Mesenchymal stem cell (in vitro differentiated cells and primary cell): ENCODE results near the gene LRRC34.

ENCODE experiments used
- DNase-seq: peaks from one replicate; pipeline ENCODE4 v3.0.0-alpha.2; 2013
- H2AFZ ChIP-seq: one replicate; pipeline ENCODE4 v1.6.1; 2013; ENCODE audit warnings: low read depth, mild to moderate bottlenecking, control low read depth, inconsistent platforms, low read length, moderate library complexity
- H2AK5ac ChIP-seq: 2 replicates; pipeline ENCODE4 v1.6.1; 2013; ENCODE audit warnings: low read length, moderate library complexity, mild to moderate bottlenecking, inconsistent platforms; ENCODE audit not compliant: severe bottlenecking
- H2BK120ac ChIP-seq: one replicate; pipeline ENCODE4 v1.6.1; 2013; ENCODE audit warnings: low read depth, mild to moderate bottlenecking, inconsistent platforms, low read length, moderate library complexity
- H2BK12ac ChIP-seq, 2 experiments: one replicate each; pipeline ENCODE4 v1.6.1; 2013; ENCODE audit warnings: inconsistent platforms in 2 of 2, low read length in 2 of 2, mild to moderate bottlenecking in 2 of 2, moderate library complexity in 2 of 2, control low read depth in 1 of 2
- H2BK15ac ChIP-seq: one replicate; pipeline ENCODE4 v1.6.1; 2013; ENCODE audit warnings: mild to moderate bottlenecking, low read depth, inconsistent platforms; ENCODE audit not compliant: poor library complexity, severe bottlenecking
- H2BK5ac ChIP-seq: 2 replicates; pipeline ENCODE4 v1.6.1; 2013; ENCODE audit warnings: low read depth, mild to moderate bottlenecking, low read length, control low read depth, inconsistent platforms; ENCODE audit not compliant: poor library complexity, severe bottlenecking
- H3K14ac ChIP-seq, 2 experiments: one replicate each; pipeline ENCODE4 v1.6.1; 2013; ENCODE audit warnings: inconsistent platforms in 2 of 2, low read length in 2 of 2, control low read depth in 1 of 2, mild to moderate bottlenecking in 1 of 2, moderate library complexity in 1 of 2
- H3K18ac ChIP-seq, 2 experiments: one replicate each; pipeline ENCODE4 v1.6.1; 2013; ENCODE audit warnings: inconsistent platforms in 2 of 2, low read length in 2 of 2, control low read depth in 1 of 2, low read depth in 1 of 2, mild to moderate bottlenecking in 1 of 2
- H3K23ac ChIP-seq, 2 experiments: one replicate each; pipeline ENCODE4 v1.6.1; 2013; ENCODE audit warnings: inconsistent platforms in 2 of 2, low read length in 2 of 2, mild to moderate bottlenecking in 2 of 2, moderate library complexity in 2 of 2, control low read depth in 1 of 2
- H3K27ac ChIP-seq: 2 replicates; pipeline ENCODE4 v1.5.1; 2013; ENCODE audit warnings: mild to moderate bottlenecking, moderate library complexity, low read length, control low read depth, inconsistent platforms; ENCODE audit not compliant: poor library complexity, severe bottlenecking
- H3K27me3 ChIP-seq, 2 experiments: 2 replicates each; pipeline versions ENCODE4 v1.6.1 to v1.7.0; 2013; ENCODE audit warnings: low read length in 2 of 2, mild to moderate bottlenecking in 2 of 2, moderate library complexity in 2 of 2, control low read depth in 1 of 2, inconsistent platforms in 1 of 2; ENCODE audit not compliant: control insufficient read depth in 1 of 2, insufficient read depth in 1 of 2
- H3K36me3 ChIP-seq, 2 experiments: 2 replicates each; pipeline versions ENCODE4 v1.6.1 to v1.7.0; 2013; ENCODE audit warnings: low read length in 2 of 2, control low read depth in 1 of 2, inconsistent platforms in 1 of 2, low read depth in 1 of 2, mild to moderate bottlenecking in 1 of 2; ENCODE audit not compliant: insufficient read depth in 2 of 2, control insufficient read depth in 1 of 2
- H3K4ac ChIP-seq, 2 experiments: one replicate each; pipeline ENCODE4 v1.6.1; 2013; ENCODE audit warnings: inconsistent platforms in 2 of 2, low read length in 2 of 2, mild to moderate bottlenecking in 2 of 2, moderate library complexity in 2 of 2, control low read depth in 1 of 2, low read depth in 1 of 2
- H3K4me1 ChIP-seq: 2 replicates; pipeline ENCODE4 v1.6.1; 2013; ENCODE audit warnings: low read depth, low read length, control low read depth; ENCODE audit not compliant: control insufficient read depth, insufficient read depth
- H3K4me2 ChIP-seq: 2 replicates; pipeline ENCODE4 v1.6.1; 2013; ENCODE audit warnings: low read length, mild to moderate bottlenecking, inconsistent platforms; ENCODE audit not compliant: poor library complexity, severe bottlenecking
- H3K4me3 ChIP-seq, 2 experiments: 2 replicates each; pipeline versions ENCODE4 v1.5.1 to v1.7.0; 2013; ENCODE audit warnings: low read length in 2 of 2, mild to moderate bottlenecking in 2 of 2, control low read depth in 1 of 2, low read depth in 1 of 2; ENCODE audit not compliant: insufficient read depth in 1 of 2
- H3K79me1 ChIP-seq: replicated peaks from 2 replicates; pipeline ENCODE4 v1.6.1; 2013; ENCODE audit warnings: mild to moderate bottlenecking, control low read depth, low read length, inconsistent platforms; ENCODE audit not compliant: poor library complexity, severe bottlenecking
- H3K9ac ChIP-seq: 2 replicates; pipeline ENCODE4 v1.7.0; 2013; ENCODE audit warnings: mild to moderate bottlenecking, low read length, moderate library complexity
- H3K9me3 ChIP-seq: 2 replicates; pipeline ENCODE4 v1.7.0; 2013; ENCODE audit warnings: mild to moderate bottlenecking, low read length; ENCODE audit not compliant: control insufficient read depth
- H4K8ac ChIP-seq: one replicate; pipeline ENCODE4 v1.6.1; 2013; ENCODE audit warnings: inconsistent platforms, mild to moderate bottlenecking, low read length, moderate library complexity
- H4K91ac ChIP-seq: one replicate; pipeline ENCODE4 v1.6.1; 2013; ENCODE audit warnings: mild to moderate bottlenecking, low read length, inconsistent platforms
- WGBS: methylation state at CpG from one replicate; pipeline ENCODE4 v1.1.7; 2013; ENCODE audit warnings: mixed read lengths; 5-methylcytosine and 5-hydroxymethylcytosine counted together

LRRC34 gene

DNA sequence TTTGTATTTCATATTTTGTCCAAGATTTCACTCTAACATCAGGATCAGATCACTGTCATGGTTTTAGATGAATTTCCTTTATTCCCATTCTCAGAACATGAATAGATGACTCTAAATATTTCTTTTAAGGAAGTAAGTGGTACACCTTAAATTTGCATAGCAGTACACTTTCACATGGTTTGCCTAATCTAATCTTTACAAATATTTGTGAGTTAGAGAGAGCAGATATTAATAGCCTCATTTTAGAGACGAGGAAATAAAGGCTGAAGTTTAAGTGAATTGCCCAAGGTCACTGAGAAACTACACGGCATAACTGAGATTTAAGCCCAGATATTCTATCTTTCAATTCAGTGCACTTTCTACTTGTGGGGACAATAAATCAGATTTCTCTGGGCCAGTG, 62.0 kb downstream of the LRRC34 start:
- 83% methylated on average over 2 of the region's 2 CpGs for WGBS
- Histone ChIP-seq H3K27ac (no peak overlapping the region), H3K79me1 (no peaks in the 10 kb centered on the region), H3K4me1 (no peaks in the 10 kb centered on the region), H2AFZ (no peak overlapping the region), H3K23ac (no peak overlapping the region), H2BK12ac (no peak overlapping the region), H3K27me3 (peaks cover 15 to 49% of the 10 kb centered on the region in 2 experiments), H4K8ac (no peak overlapping the region), H3K36me3 (no peaks in the 10 kb centered on the region), H3K9me3 (no peaks in the 10 kb centered on the region), H3K18ac (no peak overlapping the region), H3K4me3 (no peak overlapping the region), H2AK5ac (no peak overlapping the region), H3K9ac (no peak overlapping the region), H2BK15ac (no peak overlapping the region), H2BK120ac (no peak overlapping the region), H3K4ac (no peak overlapping the region), H3K14ac (no peak overlapping the region), H2BK5ac (no peak overlapping the region), H4K91ac (no peak overlapping the region), H3K4me2 (no peak overlapping the region)
- no peak for DNase-seq

DNA sequence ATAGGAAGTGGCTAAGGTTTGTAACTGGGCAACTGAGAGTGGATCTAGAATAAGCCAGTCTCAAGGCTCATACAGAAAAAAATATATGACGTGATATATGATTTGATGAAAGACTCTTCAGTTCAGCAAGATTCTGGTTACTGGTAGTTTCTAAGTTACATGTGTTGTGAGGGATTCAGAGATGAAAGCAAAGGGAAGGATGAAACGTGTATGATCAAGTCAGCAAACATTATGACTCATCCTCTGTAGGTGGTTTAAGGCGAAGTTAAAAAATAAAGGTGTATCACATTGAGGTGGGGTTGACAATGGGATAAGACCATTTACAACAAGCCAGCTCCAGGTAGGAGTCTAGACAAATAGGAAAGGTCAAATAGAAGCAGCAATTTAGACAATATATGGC, 64.0 kb downstream of the LRRC34 start:
- no peak for DNase-seq
- H3K14ac ChIP-seq = no peak overlapping the region
- H3K4me1 ChIP-seq = no peaks in the 10 kb centered on the region
- H2BK12ac ChIP-seq = no peak overlapping the region
- WGBS = 92% methylated on average over 3 of the region's 3 CpGs
- no peak overlapping the region for H3K4me2 ChIP-seq
- peaks cover 11 to 41% of the 10 kb centered on the region in 2 experiments for H3K27me3 ChIP-seq
- H3K18ac ChIP-seq = no peak overlapping the region
- H3K9me3 ChIP-seq = no peaks in the 10 kb centered on the region
- no peak overlapping the region for H2BK5ac ChIP-seq
- no peak overlapping the region for H2BK120ac ChIP-seq
- H3K36me3 ChIP-seq = no peaks in the 10 kb centered on the region
- no peak overlapping the region for H4K91ac ChIP-seq
- no peak overlapping the region for H3K4me3 ChIP-seq
- no peak overlapping the region for H2BK15ac ChIP-seq
- no peaks in the 10 kb centered on the region for H3K79me1 ChIP-seq
- H3K4ac ChIP-seq = no peak overlapping the region
- no peak overlapping the region for H4K8ac ChIP-seq
- no peak overlapping the region for H2AFZ ChIP-seq
- no peak overlapping the region for H3K9ac ChIP-seq
- no peak overlapping the region for H2AK5ac ChIP-seq
- H3K23ac ChIP-seq = no peak overlapping the region
- H3K27ac ChIP-seq = no peak overlapping the region

DNA sequence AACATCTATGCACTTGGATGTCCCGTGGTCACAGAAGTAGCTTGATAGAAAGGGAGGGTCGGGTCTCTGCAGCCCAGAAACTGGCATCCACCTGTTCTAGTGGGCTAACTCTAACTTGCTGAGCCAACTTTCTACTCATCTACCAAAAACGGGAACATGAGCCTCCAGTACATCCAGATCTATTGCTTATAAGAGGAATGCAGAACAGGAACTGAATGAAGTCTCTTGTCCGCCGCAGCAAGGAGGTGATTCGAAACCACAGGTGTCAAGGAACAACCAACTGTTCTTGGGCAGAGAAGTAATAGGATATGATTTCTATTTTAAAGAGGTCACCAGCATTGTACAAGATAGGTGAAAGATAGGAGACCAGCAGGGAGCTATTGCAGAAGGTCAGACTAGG, 65.8 kb downstream of the LRRC34 start:
- Histone ChIP-seq H2BK12ac (no peak overlapping the region), H3K4me2 (no peak overlapping the region), H3K79me1 (no peaks in the 10 kb centered on the region), H3K4me3 (no peak overlapping the region), H2BK120ac (no peak overlapping the region), H3K18ac (no peak overlapping the region), H3K14ac (no peak overlapping the region), H3K4me1 (no peaks in the 10 kb centered on the region), H3K9ac (no peak overlapping the region), H2BK5ac (no peak overlapping the region), H3K27me3 (peaks cover 11 to 41% of the 10 kb centered on the region in 2 experiments), H3K4ac (no peak overlapping the region), H4K91ac (no peak overlapping the region), H3K9me3 (no peaks in the 10 kb centered on the region), H2BK15ac (no peak overlapping the region), H3K36me3 (no peaks in the 10 kb centered on the region), H3K23ac (no peak overlapping the region), H4K8ac (no peak overlapping the region), H2AFZ (no peak overlapping the region), H2AK5ac (no peak overlapping the region), H3K27ac (no peak overlapping the region)
- DNase-seq = no peak
- 59% methylated on average over 6 of the region's 6 CpGs for WGBS

DNA sequence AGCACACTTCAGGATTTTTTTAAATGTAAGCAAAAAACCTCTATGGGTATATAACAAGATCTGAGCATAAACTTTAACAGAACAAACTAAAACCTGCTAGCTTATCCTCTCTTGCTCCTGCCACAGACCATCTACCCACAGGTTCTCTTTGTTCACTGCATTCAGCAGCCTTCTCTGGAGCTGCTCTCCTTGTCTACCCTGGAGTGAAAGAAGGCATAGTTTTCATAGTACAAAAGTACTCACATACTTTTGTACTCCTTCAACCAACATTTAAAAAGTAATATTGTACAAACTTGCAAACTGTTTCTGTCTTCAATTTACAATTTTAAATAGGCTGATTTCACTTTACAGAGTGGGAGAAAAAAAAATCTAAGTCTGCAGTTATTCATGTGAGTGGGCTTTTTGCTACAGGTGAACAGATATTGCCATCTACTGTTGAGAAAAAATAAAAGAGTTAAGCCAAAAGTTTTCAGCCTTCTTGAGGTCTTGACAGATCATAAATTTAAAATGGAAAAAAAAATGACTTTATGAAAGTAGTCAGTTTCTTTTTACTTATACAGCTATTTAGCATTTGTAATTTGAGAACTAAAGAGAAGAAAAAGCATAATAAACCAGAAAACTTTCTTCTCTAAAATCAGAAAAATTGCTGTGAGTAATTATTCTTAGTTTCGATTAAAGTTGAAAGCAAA, 68.2 kb downstream of the LRRC34 start:
- no CpG with 5 or more reads among the region's 1 CpG for WGBS

More for the DNA sequence above, 68.2 kb downstream of the LRRC34 start:
- Histone ChIP-seq H2AK5ac (no peak overlapping the region), H3K9me3 (no peaks in the 10 kb centered on the region), H3K4ac (no peak overlapping the region), H4K91ac (no peak overlapping the region), H3K14ac (no peak overlapping the region), H4K8ac (no peak overlapping the region), H2BK15ac (no peak overlapping the region), H3K36me3 (no peaks in the 10 kb centered on the region), H3K27ac (no peak overlapping the region), H3K27me3 (peaks cover 11 to 28% of the 10 kb centered on the region in 2 experiments), H2BK5ac (no peak overlapping the region), H3K23ac (no peak overlapping the region), H3K4me1 (no peaks in the 10 kb centered on the region), H2AFZ (no peak overlapping the region), H3K9ac (no peak overlapping the region), H3K4me2 (no peak overlapping the region), H3K79me1 (no peaks in the 10 kb centered on the region), H3K4me3 (no peak overlapping the region), H3K18ac (no peak overlapping the region), H2BK12ac (no peak overlapping the region), H2BK120ac (no peak overlapping the region)
- no peak for DNase-seq
